ENCODE data around the gene ALK.

- TF ChIP-seq CTCF (IDR thresholded peaks at IDR 0.05) (no peak), ZFX (IDR thresholded peaks at IDR 0.05; ENCODE audit: borderline replicate concordance) (no peak)
Measured at GRCh38 chr2:29900971-29901633, 20.3 kb downstream of the ALK start.

All from 22Rv1 (cell line).